Stimulated activated naive CD8-positive, alpha-beta T cell treated with anti-CD3 and anti-CD28 coated beads, Interleukin-15, amount 100 ng/mL, for 72 hours (primary cell): ENCODE data around the gene LINGO3.
A peak's percentile ranks its signal among the peaks of the same experiment; 100 is the strongest.

Experiments
- ATAC-seq: fragments of 150-1000 bp; cut with Tn5 transposase; 2 replicates; pipeline ENCODE4 v1.10.0; 2021; ENCODE audit warnings: mild to moderate bottlenecking, moderate library complexity
- DNase-seq, 2 donors: peaks; one replicate each; pipeline ENCODE4 v3.0.0; 2021 to 2022
- H3K27ac Mint-ChIP-seq, 2 donors: one replicate each; pipeline ENCODE4 v1.8.0; 2022; ENCODE audit warnings: mild to moderate bottlenecking in 2 of 2, mixed read lengths in 2 of 2, moderate library complexity in 2 of 2
- H3K27me3 Mint-ChIP-seq: one replicate; pipeline ENCODE4 v1.8.0; 2022; ENCODE audit warnings: mixed read lengths
- H3K4me1 Mint-ChIP-seq: one replicate; pipeline ENCODE4 v1.8.0; 2022; ENCODE audit warnings: mild to moderate bottlenecking, mixed read lengths
- H3K4me3 Mint-ChIP-seq, 2 donors: one replicate each; pipeline ENCODE4 v1.8.0; 2022; ENCODE audit warnings: mild to moderate bottlenecking in 2 of 2, mixed read lengths in 2 of 2, moderate library complexity in 1 of 2
- H3K9me3 Mint-ChIP-seq, 2 donors: one replicate each; pipeline ENCODE4 v1.8.0; 2022; ENCODE audit warnings: mixed read lengths in 2 of 2

Gene LINGO3

GRCh38 chr19:2342656-2343288 lies 34.8 kb upstream of the LINGO3 start:
- DNase-seq (no peak), ATAC-seq (no peak)
- Mint-ChIP-seq H3K4me3 (no peak overlapping the region), H3K27ac (no peak overlapping the region), H3K27me3 (no peaks in the 10 kb centered on the region), H3K4me1 (peaks cover 6% of the 10 kb centered on the region), H3K9me3 (no peaks in the 10 kb centered on the region)

- no peaks in the 10 kb centered on the region for H3K27me3 Mint-ChIP-seq
- DNase-seq (no peak), ATAC-seq (no peak)
- no peaks in the 10 kb centered on the region for H3K9me3 Mint-ChIP-seq
- peaks cover 10% of the 10 kb centered on the region for H3K4me1 Mint-ChIP-seq
- H3K4me3 Mint-ChIP-seq, result no peak overlapping the region
- no peak overlapping the region for H3K27ac Mint-ChIP-seq
Observed at GRCh38 chr19:2341982-2342381, 34.0 kb upstream of the LINGO3 start.

- Mint-ChIP-seq H3K27ac (no peak overlapping the region), H3K4me3 (no peak overlapping the region), H3K9me3 (peaks cover 0 to under 1% of the 10 kb centered on the region in 2 donors), H3K27me3 (no peaks in the 10 kb centered on the region), H3K4me1 (peaks cover 10% of the 10 kb centered on the region)
- ATAC-seq (no peak), DNase-seq (no peak)
Observed at GRCh38 chr19:2341244-2341751, 33.3 kb upstream of the LINGO3 start.

GRCh38 chr19:2340496-2341243 lies 32.7 kb upstream of the LINGO3 start:
- H3K9me3 Mint-ChIP-seq, result peaks cover 6 to 7% of the 10 kb centered on the region in 2 donors
- H3K4me3 Mint-ChIP-seq, result no peak overlapping the region
- H3K4me1 Mint-ChIP-seq, result peaks cover 10% of the 10 kb centered on the region
- DNase-seq, result no peak
- peak overlapping the region in 1 of 2 donors; percentile 42 for H3K27ac Mint-ChIP-seq
- no peak for ATAC-seq
- no peaks in the 10 kb centered on the region for H3K27me3 Mint-ChIP-seq

- no peak for DNase-seq
- no peak overlapping the region for H3K4me3 Mint-ChIP-seq
- H3K4me1 Mint-ChIP-seq, result peaks cover 13% of the 10 kb centered on the region
- peak; percentile 18 for ATAC-seq
- no peaks in the 10 kb centered on the region for H3K27me3 Mint-ChIP-seq
- H3K27ac Mint-ChIP-seq, result no peak overlapping the region
- peaks cover 11 to 14% of the 10 kb centered on the region in 2 donors for H3K9me3 Mint-ChIP-seq
Observed at GRCh38 chr19:2339644-2340310, 31.8 kb upstream of the LINGO3 start.

- DNase-seq, result no peak
- Mint-ChIP-seq H3K4me1 (peaks cover 21% of the 10 kb centered on the region), H3K27ac (no peak overlapping the region), H3K9me3 (peaks cover 11 to 14% of the 10 kb centered on the region in 2 donors), H3K4me3 (no peak overlapping the region), H3K27me3 (no peaks in the 10 kb centered on the region)
- peak; percentile 18 for ATAC-seq
Observed at GRCh38 chr19:2338751-2339643, 31.0 kb upstream of the LINGO3 start.

- Mint-ChIP-seq H3K4me1 (peaks cover 29% of the 10 kb centered on the region), H3K9me3 (peaks cover 11 to 14% of the 10 kb centered on the region in 2 donors), H3K27me3 (no peaks in the 10 kb centered on the region), H3K4me3 (no peak overlapping the region), H3K27ac (peak overlapping the region in 1 of 2 donors; percentile 59)
- no peak for ATAC-seq
- no peak for DNase-seq
Observed at GRCh38 chr19:2338055-2338615, 30.2 kb upstream of the LINGO3 start.

GRCh38 chr19:2337329-2337707 lies 29.4 kb upstream of the LINGO3 start:
- Mint-ChIP-seq H3K4me1 (peaks cover 36% of the 10 kb centered on the region), H3K27ac (no peak overlapping the region), H3K4me3 (no peak overlapping the region), H3K27me3 (no peaks in the 10 kb centered on the region), H3K9me3 (peaks cover 11 to 14% of the 10 kb centered on the region in 2 donors)
- DNase-seq (no peak), ATAC-seq (no peak)

GRCh38 chr19:2336528-2337328 lies 28.8 kb upstream of the LINGO3 start:
- Mint-ChIP-seq H3K4me3 (no peak overlapping the region), H3K9me3 (peaks cover 11 to 14% of the 10 kb centered on the region in 2 donors), H3K4me1 (peaks cover 42% of the 10 kb centered on the region), H3K27ac (no peak overlapping the region), H3K27me3 (no peaks in the 10 kb centered on the region)
- no peak for DNase-seq
- no peak for ATAC-seq

GRCh38 chr19:2335848-2336247 lies 27.9 kb upstream of the LINGO3 start:
- no peak overlapping the region for H3K27ac Mint-ChIP-seq
- DNase-seq (no peak), ATAC-seq (no peak)
- H3K4me3 Mint-ChIP-seq, result no peak overlapping the region
- H3K27me3 Mint-ChIP-seq, result no peaks in the 10 kb centered on the region
- H3K4me1 Mint-ChIP-seq, result peaks cover 51% of the 10 kb centered on the region
- peaks cover 11 to 14% of the 10 kb centered on the region in 2 donors for H3K9me3 Mint-ChIP-seq

- H3K4me1 Mint-ChIP-seq, result peaks cover 57% of the 10 kb centered on the region
- H3K27ac Mint-ChIP-seq, result no peak overlapping the region
- H3K4me3 Mint-ChIP-seq, result no peak overlapping the region
- DNase-seq, result no peak
- peaks cover 11 to 14% of the 10 kb centered on the region in 2 donors for H3K9me3 Mint-ChIP-seq
- H3K27me3 Mint-ChIP-seq, result no peaks in the 10 kb centered on the region
- no peak for ATAC-seq
Observed at GRCh38 chr19:2334986-2335846, 27.3 kb upstream of the LINGO3 start.

- ATAC-seq, result no peak
- H3K27ac Mint-ChIP-seq, result no peak overlapping the region
Observed at GRCh38 chr19:2334426-2334825, 26.5 kb upstream of the LINGO3 start.

GRCh38 chr19:2333807-2334211 lies 25.9 kb upstream of the LINGO3 start:
- H3K27me3 Mint-ChIP-seq, result no peaks in the 10 kb centered on the region
- peaks cover 11 to 14% of the 10 kb centered on the region in 2 donors for H3K9me3 Mint-ChIP-seq
- H3K27ac Mint-ChIP-seq, result peak overlapping the region; percentile 87 to 89
- no peak for ATAC-seq
- peaks cover 69% of the 10 kb centered on the region for H3K4me1 Mint-ChIP-seq
- peak overlapping the region; percentile 55 to 61 for H3K4me3 Mint-ChIP-seq
- DNase-seq, result no peak

More at GRCh38 chr19:2334426-2334825, 26.5 kb upstream of the LINGO3 start:
- H3K4me1 Mint-ChIP-seq, result peaks cover 65% of the 10 kb centered on the region
- no peak for DNase-seq
- H3K9me3 Mint-ChIP-seq, result peaks cover 11 to 14% of the 10 kb centered on the region in 2 donors
- no peaks in the 10 kb centered on the region for H3K27me3 Mint-ChIP-seq
- H3K4me3 Mint-ChIP-seq, result no peak overlapping the region
